SU-DHL-6 (cell line): ENCODE results near the gene RIMBP2.

Experiments
- H2AFZ ChIP-seq: fragments of 200-600 bp; sonication (generic); 2 replicates; pipeline ENCODE4 v1.6.1; 2014; ENCODE audit warnings: low read depth, mild to moderate bottlenecking, moderate library complexity, mixed read lengths, antibody characterized with exemption, low read length; ENCODE audit not compliant: severe bottlenecking
- H3F3A ChIP-seq: fragments of 200-600 bp; shearing (Covaris generic); 2 replicates; pipeline ENCODE4 v1.6.0; 2016; ENCODE audit warnings: antibody characterized with exemption, mild to moderate bottlenecking; ENCODE audit not compliant: insufficient read depth
- H3K27ac ChIP-seq: fragments of 200-600 bp; sonication (generic); 2 replicates; pipeline ENCODE4 v1.5.1; 2016; ENCODE audit warnings: low read depth, mild to moderate bottlenecking, low read length, moderate library complexity, mixed read lengths
- H3K27me3 ChIP-seq: fragments of 200-600 bp; sonication (generic), shearing (Covaris generic); 2 replicates; pipeline ENCODE4 v1.6.0; 2014; ENCODE audit warnings: mild to moderate bottlenecking, low read length
- H3K36me3 ChIP-seq: fragments of 200-600 bp; sonication (generic); 2 replicates; pipeline ENCODE4 v1.6.1; 2014; ENCODE audit warnings: mild to moderate bottlenecking, low read length, mixed read lengths
- H3K4me2 ChIP-seq: fragments of 300-600, 200-600 bp; shearing (Covaris generic), sonication (generic); 2 replicates; pipeline ENCODE4 v1.6.0; 2014; ENCODE audit warnings: low read length, low read depth, mild to moderate bottlenecking; ENCODE audit not compliant: poor library complexity, severe bottlenecking
- H3K4me3 ChIP-seq: fragments of 200-600 bp; sonication (generic); 2 replicates; pipeline ENCODE4 v1.5.1; 2014; ENCODE audit warnings: antibody characterized with exemption, low read length, mild to moderate bottlenecking, mixed read lengths; ENCODE audit not compliant: insufficient read depth, poor library complexity, severe bottlenecking
- H3K79me2 ChIP-seq: fragments of 200-600 bp; sonication (generic); 2 replicates; pipeline ENCODE4 v1.6.1; 2014; ENCODE audit warnings: mild to moderate bottlenecking, low read length, moderate library complexity; ENCODE audit not compliant: insufficient read depth
- H3K9ac ChIP-seq: fragments of 200-600 bp; sonication (generic); 2 replicates; pipeline ENCODE4 v1.7.0; 2014; ENCODE audit warnings: mild to moderate bottlenecking, low read length
- H3K9me2 ChIP-seq: fragments of 200-600 bp; sonication (generic); replicated peaks from 2 replicates; pipeline ENCODE4 v1.6.1; 2014; ENCODE audit warnings: low read length; ENCODE audit not compliant: insufficient read depth
- H3K9me3 ChIP-seq: fragments of 200-600 bp; sonication (generic); 2 replicates; pipeline ENCODE4 v1.6.1; 2014; ENCODE audit warnings: low read length, mixed read lengths; ENCODE audit not compliant: insufficient read depth
- H4K20me1 ChIP-seq: fragments of 200-600 bp; sonication (generic); 2 replicates; pipeline ENCODE4 v1.6.1; 2014; ENCODE audit warnings: low read depth, mild to moderate bottlenecking, antibody characterized with exemption, low read length, moderate library complexity, mixed read lengths
- CTCF ChIP-seq: fragments of 200-600 bp; sonication (generic); IDR thresholded peaks from one replicate; pipeline ENCODE4 v1.5.1; 2017; ENCODE audit warnings: antibody characterized with exemption, mild to moderate bottlenecking, low read length, moderate library complexity; ENCODE audit not compliant: insufficient read depth, poor library complexity, severe bottlenecking
- EZH2phosphoT487 ChIP-seq: fragments of 200-600 bp; sonication (generic), shearing (Covaris generic); conservative IDR thresholded peaks from 2 replicates; pipeline ENCODE4 v1.6.1; 2018; ENCODE audit warnings: mild to moderate bottlenecking, antibody characterized with exemption, low read length, moderate library complexity, mixed read lengths

RIMBP2 gene

GRCh38 chr12:130603396-130603965 lies 112.6 kb downstream of the RIMBP2 start:
- Histone ChIP-seq H3K36me3 (no peaks in the 10 kb centered on the region), H3K9me3 (no peaks in the 10 kb centered on the region), H3K9ac (no peak overlapping the region), H3K4me2 (no peak overlapping the region), H3K9me2 (no peaks in the 10 kb centered on the region), H2AFZ (no peak overlapping the region), H4K20me1 (no peaks in the 10 kb centered on the region), H3K27me3 (no peaks in the 10 kb centered on the region), H3K79me2 (no peaks in the 10 kb centered on the region), H3F3A (no peaks in the 10 kb centered on the region), H3K27ac (no peak overlapping the region), H3K4me3 (no peak overlapping the region)
- no peak for TF ChIP-seq EZH2phosphoT487
- no peak for TF ChIP-seq CTCF

- TF ChIP-seq EZH2phosphoT487 = no peak
- no peak for TF ChIP-seq CTCF
- H3K9ac ChIP-seq = no peak overlapping the region
Observed at GRCh38 chr12:130602251-130602650, 113.8 kb downstream of the RIMBP2 start.

GRCh38 chr12:130601327-130601726 lies 114.8 kb downstream of the RIMBP2 start:
- Histone ChIP-seq H4K20me1 (no peaks in the 10 kb centered on the region), H3F3A (no peaks in the 10 kb centered on the region), H3K36me3 (no peaks in the 10 kb centered on the region), H3K4me2 (no peak overlapping the region), H3K4me3 (no peak overlapping the region), H3K9me3 (no peaks in the 10 kb centered on the region), H3K27ac (no peak overlapping the region), H2AFZ (no peak overlapping the region), H3K27me3 (no peaks in the 10 kb centered on the region), H3K79me2 (no peaks in the 10 kb centered on the region), H3K9ac (no peak overlapping the region), H3K9me2 (no peaks in the 10 kb centered on the region)
- TF ChIP-seq CTCF = no peak
- no peak for TF ChIP-seq EZH2phosphoT487

More at GRCh38 chr12:130602251-130602650, 113.8 kb downstream of the RIMBP2 start:
- Histone ChIP-seq H3K79me2 (no peaks in the 10 kb centered on the region), H3K9me2 (no peaks in the 10 kb centered on the region), H3K27me3 (no peaks in the 10 kb centered on the region), H3K27ac (no peak overlapping the region), H3K36me3 (no peaks in the 10 kb centered on the region), H4K20me1 (no peaks in the 10 kb centered on the region), H3F3A (no peaks in the 10 kb centered on the region), H3K4me3 (no peak overlapping the region), H2AFZ (no peak overlapping the region), H3K4me2 (no peak overlapping the region), H3K9me3 (no peaks in the 10 kb centered on the region)
